ENCODE measurements around the gene ORC3. TPM values are rescaled to one million over a fixed set of nuclear protein-coding genes. Genes with fewer than 3 reads are reported as not detected.

The ORC3 gene
- 8.5 and 10.2 TPM in 2 replicates for total RNA-seq (2014; rRNA removed; shearing (Covaris generic))

GRCh38 chr6:87589693-87590416 lies at the start of gene ORC3, which contains the start of gene RARS2:
ORC3 (plus strand) TSS chr6:87590135; CDS start chr6:87590169, 34 bp downstream.
RARS2 (minus strand) TSS chr6:87589987; CDS start chr6:87589957, 30 bp downstream.
- peak; percentile 95 for DNase-seq (ENCODE audit: low spot score)

- no peak for DNase-seq (ENCODE audit: low spot score)
These were observed 49.4 kb upstream of the ORC3 start for GRCh38 chr6:87540539-87540938.

GRCh38 chr6:87541041-87541440 lies 48.9 kb upstream of the ORC3 start:
- no peak for DNase-seq (ENCODE audit: low spot score)

- DNase-seq (ENCODE audit: low spot score), result no peak
These were observed 48.2 kb upstream of the ORC3 start for GRCh38 chr6:87541744-87542143.

GRCh38 chr6:87543696-87544473 lies 46.0 kb upstream of the ORC3 start:
- no peak for DNase-seq (ENCODE audit: low spot score)

GRCh38 chr6:87544474-87544735 lies 45.5 kb upstream of the ORC3 start:
- no peak for DNase-seq (ENCODE audit: low spot score)

GRCh38 chr6:87551799-87552198 lies 38.1 kb upstream of the ORC3 start:
- DNase-seq (ENCODE audit: low spot score), result no peak

GRCh38 chr6:87553159-87553765 lies 36.7 kb upstream of the ORC3 start:
- no peak for DNase-seq (ENCODE audit: low spot score)

- DNase-seq (ENCODE audit: low spot score), result no peak
These were observed 34.4 kb upstream of the ORC3 start for GRCh38 chr6:87555506-87555905.

GRCh38 chr6:87558446-87558845 lies 31.5 kb upstream of the ORC3 start:
- no peak for DNase-seq (ENCODE audit: low spot score)

GRCh38 chr6:87561017-87561416 lies 28.9 kb upstream of the ORC3 start:
- DNase-seq (ENCODE audit: low spot score), result no peak

GRCh38 chr6:87572021-87572420 lies 17.9 kb upstream of the ORC3 start:
- no peak for DNase-seq (ENCODE audit: low spot score)

GRCh38 chr6:87572883-87573282 lies 17.1 kb upstream of the ORC3 start:
- no peak for DNase-seq (ENCODE audit: low spot score)

GRCh38 chr6:87573307-87574024 lies 16.5 kb upstream of the ORC3 start:
- no peak for DNase-seq (ENCODE audit: low spot score)

GRCh38 chr6:87574237-87574804 lies 15.6 kb upstream of the ORC3 start:
- no peak for DNase-seq (ENCODE audit: low spot score)

GRCh38 chr6:87575423-87575822 lies 14.5 kb upstream of the ORC3 start:
- no peak for DNase-seq (ENCODE audit: low spot score)

- no peak for DNase-seq (ENCODE audit: low spot score)
These were observed 6.1 kb upstream of the ORC3 start for GRCh38 chr6:87583822-87584221.

- no peak for DNase-seq (ENCODE audit: low spot score)
These were observed 3.4 kb upstream of the ORC3 start for GRCh38 chr6:87586371-87587077.

- DNase-seq (ENCODE audit: low spot score), result no peak
These were observed 1.1 kb upstream of the ORC3 start for GRCh38 chr6:87588756-87589407.

GRCh38 chr6:87590417-87590880 lies 514 bp downstream of the ORC3 start:
- no peak for DNase-seq (ENCODE audit: low spot score)

Data from HT-29 (cell line).